Subcutaneous abdominal adipose tissue (tissue), 5 donors: ENCODE measurements around the gene DNMT3B.
A peak's percentile ranks its signal among the peaks of the same experiment; 100 is the strongest.
"Not testable (repeated sequence)": the region's sequence is repeated elsewhere in the genome, so short reads cannot be mapped to it uniquely, and the experiment has no call there.

ENCODE experiments used
- H3K27ac ChIP-seq: one replicate; pipeline ENCODE4 v1.7.0; 2013; ENCODE audit warnings: low read depth, mild to moderate bottlenecking, inconsistent platforms, low read length, moderate library complexity
- H3K27me3 ChIP-seq, 5 donors: one replicate each; pipeline ENCODE4 v1.7.0; 2013; ENCODE audit warnings: low read length in 5 of 5, inconsistent platforms in 1 of 5; ENCODE audit not compliant: control insufficient read depth in 5 of 5, insufficient read depth in 4 of 5
- H3K36me3 ChIP-seq, 5 donors: one replicate each; pipeline ENCODE4 v1.7.0; 2013; ENCODE audit warnings: low read length in 5 of 5; ENCODE audit not compliant: control insufficient read depth in 5 of 5, insufficient read depth in 5 of 5
- H3K4me1 ChIP-seq, 5 donors: one replicate each; pipeline ENCODE4 v1.7.0; 2013; ENCODE audit warnings: low read length in 5 of 5, mild to moderate bottlenecking in 3 of 5, moderate library complexity in 1 of 5; ENCODE audit not compliant: control insufficient read depth in 5 of 5, insufficient read depth in 5 of 5
- H3K4me3 ChIP-seq, 5 donors: one replicate each; pipeline ENCODE4 v1.7.0; 2013; ENCODE audit warnings: low read length in 5 of 5, low read depth in 1 of 5
- H3K9ac ChIP-seq, 5 donors: one replicate each; pipeline ENCODE4 v1.7.0; 2013; ENCODE audit warnings: low read length in 5 of 5, mild to moderate bottlenecking in 4 of 5, moderate library complexity in 3 of 5
- H3K9me3 ChIP-seq, 5 donors: one replicate each; pipeline ENCODE4 v1.7.0; 2013; ENCODE audit warnings: low read length in 5 of 5; ENCODE audit not compliant: control insufficient read depth in 5 of 5
- donor health status: healthy.
- donor health status: healthy.
- donor health status: healthy.
- donor health status: healthy.
- donor health status: healthy.

Gene DNMT3B

DNA sequence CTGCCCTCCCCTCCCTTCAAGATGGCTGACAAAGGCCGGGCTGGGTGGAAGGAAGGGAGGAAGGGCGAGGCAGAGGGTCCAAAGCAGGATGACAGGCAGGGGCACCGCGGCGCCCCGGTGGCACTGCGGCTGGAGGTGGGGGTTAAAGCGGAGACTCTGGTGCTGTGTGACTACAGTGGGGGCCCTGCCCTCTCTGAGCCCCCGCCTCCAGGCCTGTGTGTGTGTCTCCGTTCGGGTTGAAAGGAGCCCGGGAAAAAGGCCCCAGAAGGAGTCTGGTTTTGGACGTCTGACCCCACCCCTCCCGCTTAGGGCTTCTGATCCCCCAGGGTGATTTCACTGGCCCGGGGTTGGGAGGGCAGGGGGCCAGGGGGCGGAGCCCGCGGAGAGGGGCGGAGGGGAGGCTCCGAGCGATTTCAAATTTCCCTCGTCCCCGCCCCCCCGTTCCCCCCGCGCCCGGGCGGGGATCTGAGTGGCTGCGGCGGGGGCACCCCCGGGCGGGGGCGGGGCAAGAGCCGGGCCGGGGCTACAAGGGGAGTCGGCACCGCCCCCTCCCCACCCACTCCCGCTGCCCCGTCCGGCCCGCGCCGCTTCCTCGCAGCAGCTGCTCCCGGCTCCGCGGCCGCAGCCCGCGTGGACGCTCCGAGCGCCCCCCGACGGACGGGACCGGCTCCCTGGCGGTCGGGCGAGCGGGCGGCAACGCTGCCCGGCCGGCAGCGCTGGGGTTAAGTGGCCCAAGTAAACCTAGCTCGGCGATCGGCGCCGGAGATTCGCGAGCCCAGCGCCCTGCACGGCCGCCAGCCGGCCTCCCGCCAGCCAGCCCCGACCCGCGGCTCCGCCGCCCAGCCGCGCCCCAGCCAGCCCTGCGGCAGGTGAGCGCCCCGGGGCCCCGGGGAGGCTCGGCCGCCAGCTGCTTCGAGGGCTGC, at the start of gene DNMT3B:
Gene DNMT3B (plus strand): TSS at position 555 of the 923 bp plus-strand sequence. CDS start 17,939 bp downstream, outside the sequence.
- peak within 1 kb of the TSS; percentile 56 to 89 (median 79) for H3K9ac ChIP-seq
- no peaks in the 10 kb centered on the region for H3K27me3 ChIP-seq
- H3K4me3 ChIP-seq, result peak within 1 kb of the TSS; percentile 75 to 88 (median 83)
- peaks cover 2 to 29% (median 18%) of the 10 kb centered on the region in 5 donors for H3K4me1 ChIP-seq
- H3K36me3 ChIP-seq, result no peaks in the 10 kb centered on the region
- no peaks in the 10 kb centered on the region for H3K9me3 ChIP-seq
- no peak within 1 kb of the TSS for H3K27ac ChIP-seq

DNA sequence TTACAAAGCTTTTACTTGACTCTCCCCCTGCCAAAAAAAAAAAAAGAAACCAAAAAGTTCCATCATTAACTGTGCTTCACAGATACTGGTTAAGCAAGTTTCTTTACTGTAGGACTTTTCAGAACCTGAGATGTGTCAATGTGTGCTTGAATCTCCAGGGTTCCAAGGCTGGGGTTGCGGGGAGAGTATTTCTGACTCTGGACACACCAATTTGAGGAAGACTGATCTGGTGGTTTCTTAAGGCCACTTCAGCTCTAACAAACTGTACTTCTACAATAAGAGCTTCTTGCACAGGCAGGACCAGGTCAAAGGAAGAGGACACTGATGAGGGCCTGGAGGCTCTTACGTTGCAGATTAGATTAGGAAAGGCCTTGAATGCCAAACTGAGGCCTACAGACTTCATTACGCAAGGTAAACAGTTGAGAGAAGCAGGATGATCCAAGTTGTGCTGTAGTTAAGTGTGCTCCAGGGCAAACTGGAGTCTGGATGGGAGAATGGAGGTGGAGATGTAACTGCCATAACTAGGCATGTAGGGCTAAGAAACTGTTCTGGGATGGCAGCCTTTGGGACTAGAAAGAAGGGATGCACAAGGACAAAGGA, 43.3 kb upstream of the DNMT3B start:
- no peak overlapping the region for H3K27ac ChIP-seq
- no peaks in the 10 kb centered on the region for H3K4me1 ChIP-seq
- no peak overlapping the region for H3K4me3 ChIP-seq
- H3K36me3 ChIP-seq, result peaks cover 3 to 36% (median 13%) of the 10 kb centered on the region in 5 donors
- no peaks in the 10 kb centered on the region for H3K27me3 ChIP-seq
- H3K9me3 ChIP-seq, result no peaks in the 10 kb centered on the region
- H3K9ac ChIP-seq, result peak overlapping the region in 1 of 5 donors; percentile 64

DNA sequence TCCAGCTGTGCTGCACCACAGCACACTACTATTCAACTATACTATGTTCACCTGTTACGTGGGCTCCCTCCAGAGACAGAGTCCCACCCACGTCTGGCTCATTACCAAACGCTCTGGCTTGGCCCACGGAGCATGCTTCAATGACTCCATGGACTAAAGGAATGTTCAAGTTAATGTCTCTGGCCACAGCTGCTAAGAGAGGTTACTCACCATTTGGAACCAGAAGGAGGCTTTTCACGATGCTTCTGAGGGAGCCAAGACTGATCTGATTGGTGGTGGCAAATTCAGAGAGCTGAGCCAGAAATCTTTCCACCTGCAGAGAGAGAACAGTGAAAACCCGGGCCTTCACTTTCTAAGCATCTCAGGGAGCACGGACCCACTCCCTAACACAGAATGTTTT, 34.5 kb upstream of the DNMT3B start:
- Histone ChIP-seq H3K27me3 (no peaks in the 10 kb centered on the region), H3K9ac (no peak overlapping the region), H3K9me3 (no peaks in the 10 kb centered on the region), H3K4me3 (no peak overlapping the region), H3K36me3 (peaks cover 4 to 37% (median 16%) of the 10 kb centered on the region in 5 donors), H3K27ac (no peak overlapping the region), H3K4me1 (peaks cover 0 to 8% (median 6%) of the 10 kb centered on the region in 5 donors)

DNA sequence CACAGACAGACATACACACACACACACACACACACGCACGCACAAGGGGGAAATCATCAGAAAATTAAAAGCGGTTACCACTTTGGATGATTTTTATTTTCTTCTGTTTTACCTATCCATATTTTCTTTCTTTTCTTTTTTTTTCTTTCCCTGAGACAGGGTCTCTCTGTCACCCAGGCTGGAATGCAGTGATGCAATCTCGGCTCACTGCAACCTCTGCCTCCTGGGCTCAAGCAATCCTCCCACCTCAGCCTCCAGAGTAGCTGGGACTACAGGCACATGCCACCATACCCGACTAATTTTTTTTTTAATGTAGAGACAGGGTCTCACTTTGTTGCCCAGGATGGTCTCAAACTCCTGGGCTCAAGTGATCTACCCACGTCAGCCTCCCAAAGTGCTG, 33.8 kb upstream of the DNMT3B start:
- not testable (repeated sequence) for H3K4me1 ChIP-seq, H3K27ac ChIP-seq, H3K9me3 ChIP-seq, H3K9ac ChIP-seq, H3K4me3 ChIP-seq, H3K27me3 ChIP-seq
- peaks cover 4 to 37% (median 16%) of the 10 kb centered on the region in 5 donors for H3K36me3 ChIP-seq

DNA sequence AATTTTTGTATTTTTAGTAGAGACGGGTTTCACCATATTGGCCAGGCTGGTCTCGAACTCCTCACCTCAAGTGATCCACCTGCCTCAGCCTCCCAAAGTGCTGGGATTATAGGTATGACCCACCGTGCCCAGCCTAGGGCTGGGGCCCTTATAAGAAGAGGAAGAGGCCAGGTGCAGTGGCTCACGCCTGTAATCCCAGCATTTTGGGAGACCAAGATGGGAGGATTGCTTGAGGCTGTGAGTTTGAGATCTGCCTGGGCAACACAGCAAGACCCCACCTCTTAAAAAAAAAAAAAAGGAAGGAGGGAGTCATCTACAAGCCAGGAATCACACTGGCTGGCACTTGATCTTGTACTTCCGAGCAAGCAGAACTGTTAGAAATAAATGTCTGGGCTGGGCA, 32.9 kb upstream of the DNMT3B start:
- not testable (repeated sequence) for H3K27ac ChIP-seq, H3K27me3 ChIP-seq, H3K4me3 ChIP-seq, H3K9me3 ChIP-seq, H3K9ac ChIP-seq, H3K4me1 ChIP-seq
- H3K36me3 ChIP-seq, result peaks cover 4 to 37% (median 16%) of the 10 kb centered on the region in 5 donors

DNA sequence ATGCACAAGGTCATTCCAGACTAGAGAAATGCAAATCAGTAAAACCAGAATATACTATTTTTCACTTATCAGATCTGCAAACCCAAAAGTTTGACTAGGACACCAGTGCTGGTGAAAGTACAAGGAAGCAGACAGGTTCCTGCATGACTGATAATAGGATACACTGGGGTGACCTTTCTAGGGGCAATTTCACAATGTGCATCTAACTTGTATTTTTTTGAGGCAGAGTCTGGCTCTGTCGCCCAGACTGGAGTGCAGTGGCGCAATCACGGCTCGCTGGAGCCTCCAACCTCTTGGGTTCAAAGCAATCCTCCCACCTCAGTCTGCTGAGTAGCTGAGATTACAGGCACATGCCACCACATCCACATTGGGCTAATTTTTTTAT, 30.3 kb upstream of the DNMT3B start:
- no peak overlapping the region for H3K27ac ChIP-seq
- peaks cover 0 to 24% (median 10%) of the 10 kb centered on the region in 5 donors for H3K36me3 ChIP-seq
- H3K4me3 ChIP-seq, result no peak overlapping the region
- H3K9ac ChIP-seq, result no peak overlapping the region
- H3K4me1 ChIP-seq, result peaks cover 0 to 8% (median 6%) of the 10 kb centered on the region in 5 donors
- H3K9me3 ChIP-seq, result no peaks in the 10 kb centered on the region
- no peaks in the 10 kb centered on the region for H3K27me3 ChIP-seq

DNA sequence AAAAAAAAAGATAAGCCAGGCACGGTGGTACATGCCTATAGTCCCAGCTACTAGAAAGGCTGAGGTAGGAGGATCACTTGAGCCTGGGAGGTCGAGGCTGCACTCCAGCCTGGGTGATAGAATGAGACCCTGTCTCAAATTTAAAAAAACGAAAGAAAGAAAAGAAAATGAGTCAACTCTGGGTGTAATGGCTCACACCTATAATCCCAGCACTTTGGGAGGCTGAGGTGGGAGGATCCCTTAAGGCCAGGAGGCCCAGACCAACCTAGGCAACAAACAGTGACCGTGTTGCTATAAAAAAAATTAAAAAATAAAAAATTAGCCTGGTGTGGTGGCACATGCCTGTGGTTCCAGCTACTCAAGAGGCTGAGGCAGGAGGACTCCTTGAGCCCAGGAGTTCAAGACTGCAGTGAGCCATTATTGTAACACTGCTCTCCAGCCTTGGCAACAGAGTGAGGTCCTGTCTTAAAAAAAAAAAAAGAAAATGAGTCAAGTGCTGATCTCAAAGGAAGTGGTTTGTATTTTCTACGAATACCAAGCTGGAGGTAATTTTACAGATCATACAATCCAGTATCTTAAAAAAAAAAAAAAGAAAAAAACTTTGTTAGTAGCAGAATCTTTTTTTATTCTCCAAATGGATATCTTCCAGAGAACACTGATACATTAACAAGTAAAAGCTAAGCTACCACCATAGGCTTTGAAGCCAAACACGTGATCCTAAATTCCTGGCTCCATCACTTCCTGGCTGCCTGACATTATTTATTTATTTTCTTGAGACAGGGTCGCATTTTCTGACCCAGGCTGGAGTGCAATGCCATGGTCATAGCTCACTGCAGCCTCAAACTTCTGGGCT, 24.6 kb upstream of the DNMT3B start:
- Histone ChIP-seq H3K9me3 (no peaks in the 10 kb centered on the region), H3K4me1 (peaks cover 3 to 6% (median 5%) of the 10 kb centered on the region in 5 donors), H3K4me3 (no peak overlapping the region), H3K9ac (no peak overlapping the region), H3K27me3 (no peaks in the 10 kb centered on the region), H3K36me3 (no peaks in the 10 kb centered on the region), H3K27ac (no peak overlapping the region)

DNA sequence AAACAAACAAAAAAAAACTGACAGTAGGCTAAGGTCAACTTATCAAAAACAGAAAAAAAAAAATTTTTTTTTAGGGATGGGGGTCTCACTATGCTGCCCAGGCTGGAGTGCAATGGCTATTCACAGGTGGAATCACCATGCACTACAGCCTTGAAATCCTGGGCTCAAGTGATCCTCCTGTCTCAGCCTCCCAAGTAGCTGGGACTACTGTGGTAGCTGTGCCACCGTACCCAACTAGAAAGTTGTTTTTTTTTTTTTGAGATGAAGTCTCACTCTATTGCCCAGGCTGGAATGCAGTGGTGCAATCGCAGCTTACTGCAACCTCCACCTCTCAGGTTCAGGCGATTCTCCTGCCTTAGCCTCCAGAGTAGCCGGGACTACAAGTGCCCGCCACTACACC, 21.0 kb upstream of the DNMT3B start:
- Histone ChIP-seq H3K27me3 (no peaks in the 10 kb centered on the region), H3K9ac (no peak overlapping the region), H3K27ac (no peak overlapping the region), H3K9me3 (no peaks in the 10 kb centered on the region), H3K36me3 (no peaks in the 10 kb centered on the region), H3K4me1 (peaks cover 5 to 17% (median 16%) of the 10 kb centered on the region in 5 donors), H3K4me3 (no peak overlapping the region)

DNA sequence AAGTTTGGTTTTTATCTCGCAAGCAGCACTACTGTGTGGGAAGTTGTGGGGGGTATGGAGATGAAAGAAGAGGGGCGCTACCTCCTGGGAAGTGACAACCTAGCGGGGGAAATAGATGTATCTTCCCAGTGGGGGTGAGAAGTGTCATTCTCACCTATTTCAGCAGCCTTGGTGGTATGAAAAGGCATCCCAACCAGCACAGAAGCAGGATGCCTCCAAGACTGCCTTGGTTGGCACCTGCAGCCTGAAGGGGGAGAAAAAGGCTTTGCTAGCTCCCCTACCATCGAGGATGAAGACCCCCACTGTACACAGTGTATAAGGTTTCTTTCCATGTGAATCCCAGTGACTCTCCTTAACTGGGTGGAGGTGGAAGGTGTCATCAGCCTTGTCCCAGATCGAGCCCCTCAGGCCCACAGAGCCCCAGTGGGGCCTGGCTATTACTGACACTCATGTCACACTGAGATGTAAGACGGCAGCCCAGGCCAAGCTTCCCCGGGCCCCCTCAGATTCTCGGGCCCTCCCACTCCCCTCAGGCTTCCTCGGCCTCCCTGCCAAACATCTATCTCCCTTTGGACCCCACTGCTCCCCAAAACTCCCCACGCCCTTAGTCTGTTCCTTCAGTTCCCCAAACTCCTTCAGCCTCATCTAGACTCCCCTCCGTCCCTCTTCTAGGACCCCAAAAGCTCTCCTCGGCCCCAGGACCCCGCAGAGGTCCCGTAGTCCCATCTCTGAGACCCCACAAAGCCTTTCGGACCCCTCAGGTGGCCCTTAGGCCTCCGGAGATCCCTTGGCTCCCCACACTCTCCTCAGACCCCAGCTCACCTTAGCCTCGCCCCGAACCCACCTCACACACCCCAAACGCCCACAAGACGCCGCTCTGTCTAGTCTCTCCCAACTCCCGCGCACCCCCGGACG, 19.6 kb upstream of the DNMT3B start:
- Histone ChIP-seq H3K27me3 (no peaks in the 10 kb centered on the region), H3K9me3 (no peaks in the 10 kb centered on the region)

More for the DNA sequence above, 19.6 kb upstream of the DNMT3B start:
- H3K36me3 ChIP-seq, result no peaks in the 10 kb centered on the region
- peak overlapping the region; percentile 75 for H3K27ac ChIP-seq
- H3K4me3 ChIP-seq, result peak overlapping the region; percentile 84 to 93 (median 88)
- H3K4me1 ChIP-seq, result peaks cover 5 to 17% (median 16%) of the 10 kb centered on the region in 5 donors
- peak overlapping the region; percentile 84 to 100 (median 98) for H3K9ac ChIP-seq
